HS-27A (cell line): ENCODE data around the gene PACSIN1.
"Not testable (repeated sequence)": the region's sequence is repeated elsewhere in the genome, so short reads cannot be mapped to it uniquely, and the experiment has no call there.

Source experiments
- DNase-seq: peaks from one replicate; pipeline ENCODE4 v3.0.0-alpha.2; 2012; ENCODE audit warnings: low read depth, missing footprints

Gene PACSIN1

DNA sequence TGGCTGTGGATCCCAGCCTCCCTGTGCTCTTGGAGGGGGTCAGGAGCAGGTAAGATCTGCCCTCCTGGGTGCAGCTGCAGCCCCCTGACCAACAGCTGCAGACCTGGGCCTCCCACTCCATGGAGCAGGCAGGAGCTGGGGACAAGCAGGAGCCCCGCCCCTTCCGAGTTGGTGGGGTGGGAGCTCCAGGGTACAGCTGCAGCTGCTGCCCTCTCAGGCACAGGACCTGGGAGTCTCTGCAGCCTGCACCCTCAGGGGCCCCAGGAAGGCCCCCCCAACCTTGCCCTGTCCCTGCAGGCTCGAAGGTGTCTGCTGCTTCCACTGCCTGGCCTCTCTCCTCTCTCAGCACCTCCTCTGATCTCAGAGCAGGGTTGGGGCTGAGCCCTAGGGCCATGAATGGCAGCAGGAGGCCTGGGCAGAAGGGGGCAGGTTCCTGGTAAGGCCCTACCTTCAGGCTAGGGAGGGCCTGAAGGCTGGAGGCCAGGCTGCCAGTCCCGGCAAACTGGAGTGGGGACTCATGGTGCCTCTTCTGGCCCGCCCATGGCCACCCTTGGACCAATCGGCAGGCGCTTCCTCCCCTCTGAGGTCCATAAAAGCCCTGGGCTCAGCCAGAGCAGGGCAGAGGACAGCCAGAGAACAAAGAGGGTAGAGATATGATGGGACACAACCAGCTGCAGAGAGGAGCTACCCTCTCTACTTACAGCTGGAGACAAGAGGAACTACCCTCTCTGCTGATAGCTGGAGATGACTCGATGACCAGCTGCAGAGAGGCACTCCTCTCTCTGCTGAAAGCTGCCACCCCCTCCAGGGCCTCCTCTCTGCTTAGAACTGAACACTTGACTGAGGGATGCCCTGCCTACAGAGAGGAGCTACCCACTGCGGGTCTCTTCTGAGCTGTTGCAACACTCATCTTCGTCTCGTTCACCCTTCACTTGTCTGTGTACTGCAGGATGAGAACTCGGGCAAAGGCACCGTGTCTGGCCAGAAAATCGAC is 7.8 kb upstream of the PACSIN1 start:
- DNase-seq = no peak

DNA sequence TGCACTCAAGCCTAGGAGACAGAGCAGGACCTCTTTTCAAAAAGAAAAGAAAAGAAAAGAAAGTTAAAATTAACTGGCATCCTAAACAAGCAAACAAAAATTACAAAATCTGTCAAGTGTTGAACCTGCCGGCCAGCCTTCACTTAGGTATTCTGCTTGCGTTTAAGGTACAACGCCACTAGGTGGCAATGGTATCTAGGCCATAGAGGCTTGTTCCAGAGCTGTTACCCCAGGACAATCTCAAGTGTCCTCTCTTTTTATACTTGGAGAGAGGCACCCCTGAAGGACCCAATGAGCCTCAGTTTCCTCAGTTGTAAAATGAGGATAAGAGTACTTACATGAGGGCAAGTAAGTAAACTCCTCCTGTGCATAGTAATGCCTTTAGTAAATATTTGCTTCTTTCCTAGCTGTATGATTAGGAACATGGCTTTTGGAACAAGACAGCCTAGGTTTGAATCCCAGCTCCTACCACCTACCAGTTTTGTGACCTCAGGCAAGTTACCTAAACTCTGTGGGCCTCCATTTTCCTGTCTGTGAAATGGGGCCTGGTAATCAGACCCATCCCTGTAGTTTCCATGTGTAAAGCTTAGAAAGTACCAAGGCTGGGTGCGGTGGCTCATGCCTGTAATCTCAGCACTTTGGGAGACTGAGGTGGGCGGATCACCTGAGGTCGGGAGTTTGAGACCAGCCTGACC is 5.8 kb upstream of the PACSIN1 start:
- DNase-seq = peak; percentile 7

- no peak for DNase-seq
Measured at GRCh38 chr6:34460796-34461507, 4.9 kb upstream of the PACSIN1 start.

- no peak for DNase-seq
Measured at GRCh38 chr6:34462010-34462409, 3.9 kb upstream of the PACSIN1 start.

- peak; percentile 7 for DNase-seq
Measured at GRCh38 chr6:34462551-34462971, 3.3 kb upstream of the PACSIN1 start.

GRCh38 chr6:34463299-34463698 is 2.6 kb upstream of the PACSIN1 start:
- DNase-seq = no peak

GRCh38 chr6:34463849-34464248 is 2.0 kb upstream of the PACSIN1 start:
- DNase-seq = no peak

DNA sequence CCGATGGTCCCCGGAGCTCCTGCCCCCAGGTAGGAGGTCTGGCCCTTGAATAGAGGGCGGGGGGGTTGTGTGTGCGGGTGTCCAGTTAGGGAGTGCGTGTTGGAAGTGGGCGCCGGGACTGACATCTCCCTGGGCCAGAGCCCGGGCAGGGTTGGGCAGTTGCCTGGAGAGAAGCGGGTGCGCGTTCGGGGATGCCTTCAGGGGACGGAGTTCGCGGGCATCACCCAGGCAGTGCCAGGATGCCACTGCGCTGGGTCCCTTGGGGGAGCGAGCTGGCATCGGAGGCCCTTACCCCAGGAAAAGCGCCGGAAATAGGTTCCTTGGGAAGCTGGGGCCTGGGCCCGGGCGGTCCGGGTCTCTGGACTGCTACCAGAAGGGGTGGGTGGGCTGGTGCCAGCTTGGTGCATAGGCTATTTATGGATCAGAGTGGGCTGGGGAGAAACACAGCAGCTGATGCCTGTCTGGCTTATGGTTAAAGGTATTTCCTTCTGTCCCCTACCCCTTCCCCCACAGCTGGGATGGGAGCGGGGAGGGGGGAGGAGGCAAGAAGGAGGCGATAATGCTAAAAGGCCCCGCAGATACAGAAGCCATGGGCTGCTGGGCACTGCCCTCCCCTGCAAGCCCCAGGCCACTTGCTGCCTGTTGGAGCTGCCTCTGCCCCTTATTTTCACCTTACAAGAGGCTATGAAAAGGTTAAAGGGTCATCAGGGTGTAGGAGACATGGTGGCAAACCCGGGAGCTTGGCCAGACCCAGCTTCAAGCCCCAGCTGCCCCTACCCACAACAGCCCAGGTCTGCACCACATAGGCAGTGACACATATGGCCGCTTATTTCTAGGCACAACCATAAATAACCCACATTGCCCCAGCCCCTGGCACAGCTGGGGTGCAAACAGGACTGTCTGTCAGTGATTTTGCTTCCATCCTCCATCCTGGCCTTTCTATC is 638 bp downstream of the PACSIN1 start:
- DNase-seq = no peak

GRCh38 chr6:34468378-34468892 is 2.6 kb downstream of the PACSIN1 start:
- DNase-seq = no peak

DNA sequence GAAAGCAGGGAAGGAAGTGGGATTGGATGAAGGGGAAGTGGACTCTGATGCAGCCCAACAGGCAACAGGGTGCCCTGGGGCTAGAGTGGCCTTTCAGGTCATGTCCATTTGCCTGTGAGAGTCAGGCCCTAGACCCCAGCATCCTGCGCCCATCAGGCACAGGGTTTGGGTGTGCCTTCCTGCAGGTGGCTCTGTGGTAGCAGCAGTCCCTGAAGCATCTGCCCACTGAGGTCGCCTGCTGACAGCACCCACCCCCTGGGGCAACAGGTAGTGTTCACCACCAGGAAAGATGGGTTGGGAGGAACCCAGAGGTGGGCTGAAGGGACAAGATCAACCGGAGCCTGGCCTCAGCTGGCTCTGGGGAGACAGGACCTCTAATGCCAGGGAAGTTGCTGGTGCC is 3.6 kb downstream of the PACSIN1 start:
- DNase-seq = no peak

DNA sequence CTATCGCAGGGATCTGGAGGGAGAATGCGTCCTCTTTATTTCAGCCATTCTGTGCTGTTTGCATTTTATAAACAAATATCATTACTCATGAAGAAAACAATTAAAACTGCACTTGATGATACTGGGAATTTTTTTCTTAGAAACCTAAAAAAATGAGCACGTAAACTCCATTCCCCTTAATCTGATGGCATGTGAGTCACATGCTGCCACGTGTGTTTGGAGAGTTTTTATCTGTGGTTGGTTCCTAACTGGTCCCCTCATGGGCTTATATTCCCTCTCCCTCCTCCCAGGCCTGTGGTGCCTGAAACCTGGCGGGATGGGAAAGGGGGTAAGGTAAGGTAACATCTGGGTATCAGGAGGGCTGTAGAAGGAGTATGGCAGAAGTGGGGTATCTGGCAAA is 6.5 kb downstream of the PACSIN1 start:
- no peak for DNase-seq

DNA sequence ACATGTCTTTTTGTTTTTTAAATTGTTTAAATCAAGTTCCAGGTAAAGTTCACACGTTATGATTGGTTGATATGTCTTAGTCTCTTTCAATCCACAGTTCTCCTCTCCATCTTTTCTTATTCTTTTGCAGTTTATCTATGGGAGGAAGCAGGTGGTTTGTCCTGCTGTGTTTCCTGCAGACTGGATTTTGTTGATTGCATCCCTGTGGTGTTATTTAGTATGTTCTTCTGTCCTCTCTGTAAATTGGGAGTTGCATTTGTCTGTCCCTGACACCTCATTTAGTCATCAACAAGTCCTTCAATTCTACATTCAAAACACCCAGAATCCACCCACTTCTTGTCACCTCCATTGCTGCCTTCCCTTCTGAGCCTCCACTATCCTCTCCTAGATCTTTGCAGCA is 8.1 kb downstream of the PACSIN1 start:
- DNase-seq = no peak

- no peak for DNase-seq
Measured at GRCh38 chr6:34474754-34475153, 8.9 kb downstream of the PACSIN1 start.

GRCh38 chr6:34475238-34475682 is 9.4 kb downstream of the PACSIN1 start:
- no peak for DNase-seq

GRCh38 chr6:34475767-34476328 is 10.0 kb downstream of the PACSIN1 start:
- no peak for DNase-seq

DNA sequence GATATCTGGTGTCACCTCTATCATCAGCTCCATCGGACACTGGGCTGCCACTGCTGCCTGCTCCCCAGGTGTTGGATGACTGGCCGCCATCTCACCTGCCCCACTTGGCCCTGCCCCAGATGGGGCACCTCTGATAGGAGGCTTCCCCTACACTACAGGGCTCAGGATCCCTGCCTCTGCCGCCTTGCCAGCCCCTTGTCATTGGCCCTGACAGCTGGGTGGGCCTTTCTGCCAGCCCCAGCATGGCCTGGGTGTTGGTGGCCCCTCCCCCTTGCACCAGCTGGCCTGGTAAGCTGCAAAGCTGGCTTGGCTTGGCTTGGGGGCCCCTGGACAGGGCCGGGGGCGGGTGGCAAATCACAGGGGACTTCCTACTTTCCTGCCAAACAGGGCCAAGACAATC is 10.6 kb downstream of the PACSIN1 start:
- no peak for DNase-seq

- no peak for DNase-seq
Measured at GRCh38 chr6:34476921-34477320, 11.0 kb downstream of the PACSIN1 start.

DNA sequence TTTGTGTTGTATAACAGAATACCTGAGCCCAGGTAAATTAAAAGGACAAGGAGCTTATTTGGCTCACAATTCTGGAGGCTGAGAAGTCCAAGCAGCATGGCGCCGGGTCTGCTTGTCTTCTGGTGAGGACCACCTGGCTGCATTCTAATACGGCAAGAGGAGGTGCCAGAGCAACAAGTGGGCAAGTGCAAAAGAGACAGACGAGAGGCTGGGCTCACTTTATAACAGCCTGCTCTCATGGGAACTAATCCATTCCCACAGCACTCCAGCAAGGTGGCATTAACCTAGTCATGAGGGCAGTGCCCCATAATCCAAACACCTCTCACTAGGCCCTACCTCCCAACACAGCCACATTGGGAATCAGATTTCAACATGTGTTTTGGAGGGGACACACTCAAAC is 12.9 kb downstream of the PACSIN1 start:
- DNase-seq = no peak

DNA sequence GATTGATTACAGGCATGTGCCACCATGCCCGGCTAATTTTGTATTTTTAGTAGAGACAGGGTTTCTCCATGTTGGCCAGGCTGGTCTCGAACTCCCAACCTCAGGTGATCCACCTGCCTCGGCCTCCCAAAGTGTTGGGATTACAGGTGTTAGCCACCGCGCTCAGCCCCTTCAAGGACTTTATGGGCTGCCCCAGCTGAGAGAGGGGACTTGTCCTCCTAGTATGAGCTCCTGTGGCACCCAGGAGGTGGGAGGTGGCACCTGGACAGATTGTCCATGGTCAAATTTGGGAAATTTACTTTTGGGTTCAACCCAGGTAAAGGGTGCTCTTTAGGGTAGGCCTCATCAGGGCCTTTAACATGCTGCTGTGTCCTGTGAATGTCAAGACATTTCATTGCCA is 17.9 kb downstream of the PACSIN1 start:
- not testable (repeated sequence) for DNase-seq

GRCh38 chr6:34484391-34484790 is 18.5 kb downstream of the PACSIN1 start:
- DNase-seq = no peak

DNA sequence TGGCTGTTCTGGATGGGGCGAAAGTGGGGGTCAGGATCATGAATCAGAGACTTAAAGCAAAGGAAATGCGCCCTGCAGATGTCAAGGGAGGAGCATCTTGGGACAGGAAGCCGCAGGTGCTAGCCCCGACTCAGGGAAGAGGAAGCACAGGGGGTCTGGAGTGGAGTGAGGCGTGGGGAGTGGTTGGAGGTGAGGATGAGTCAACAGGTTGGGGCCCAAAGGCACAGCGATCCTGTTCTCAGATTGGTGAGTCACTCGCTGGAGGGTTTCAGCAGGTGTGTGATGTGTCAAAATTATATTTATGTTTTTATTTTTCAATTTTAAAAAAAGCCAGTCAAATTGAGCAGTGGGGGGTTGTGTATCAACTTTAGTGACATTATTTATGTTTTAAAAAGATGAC is 19.0 kb downstream of the PACSIN1 start:
- no peak for DNase-seq
